Uterus (tissue), 2 donors: ENCODE data around the gene SWT1.

ENCODE experiments used
- CTCF ChIP-seq, 4 experiments: fragments of 200-600 bp in 2 of 4; fragments of 450-650 bp in 2 of 4; sonication (generic) in 2 of 4; IDR thresholded peaks; one replicate each; pipeline ENCODE4 v1.5.1; 2016 to 2019; ENCODE audit warnings: antibody characterized with exemption in 4 of 4, mild to moderate bottlenecking in 2 of 4, moderate library complexity in 1 of 4
- POLR2A ChIP-seq, 2 donors: fragments of 450-650 bp; IDR thresholded peaks; one replicate each; pipeline ENCODE4 v1.6.1; 2016; ENCODE audit warnings: antibody characterized with exemption in 2 of 2, mild to moderate bottlenecking in 1 of 2, moderate library complexity in 1 of 2

GRCh38 chr1:185159966-185160365 is 3.0 kb downstream of the SWT1 start:
- TF ChIP-seq POLR2A (IDR thresholded peaks at IDR 0.05) (no peak), CTCF (IDR thresholded peaks at IDR 0.05) (no peak)
